ENCODE data around the gene EBF4.

DNA sequence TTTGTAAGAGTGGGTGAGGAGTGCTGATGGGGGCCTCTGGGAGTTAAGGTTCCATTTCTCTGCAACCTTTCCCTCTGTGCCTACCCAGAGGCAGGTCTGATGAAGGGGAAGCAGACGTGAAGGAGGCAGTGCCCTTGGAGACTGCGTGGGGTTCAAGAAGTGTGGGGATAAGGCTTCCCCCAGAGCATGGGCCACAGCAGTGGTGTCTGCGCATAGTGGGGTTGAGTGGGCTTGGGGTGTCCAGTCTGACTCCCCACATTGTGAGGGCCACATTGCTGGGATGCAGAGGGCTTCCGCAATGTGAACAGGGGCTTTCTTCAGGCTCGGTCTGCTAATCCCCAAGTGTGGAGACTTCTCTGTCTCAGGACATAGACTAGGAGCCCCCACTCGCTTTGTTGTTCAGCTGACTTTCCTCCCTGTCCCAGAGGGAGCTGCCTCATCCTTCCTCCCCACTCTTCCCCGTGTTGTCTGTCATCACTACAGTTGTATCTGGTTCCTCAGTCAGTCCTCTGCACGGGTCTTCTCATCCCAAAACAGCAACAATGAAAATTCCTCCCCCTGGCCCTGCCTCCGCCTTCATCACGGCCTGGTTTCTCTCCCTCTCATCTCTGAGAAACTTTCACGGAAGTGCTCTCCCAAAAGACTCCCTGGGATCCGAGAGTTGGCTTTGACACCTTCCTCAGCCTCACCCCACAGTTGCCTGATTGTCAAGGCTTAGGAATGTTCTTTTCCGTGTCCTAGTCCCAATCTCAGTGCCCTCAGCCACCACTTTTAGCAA is 2.8 kb downstream of the EBF4 start:
- TF ChIP-seq POLR2A (IDR thresholded peaks at IDR 0.05) (no peak), POLR2AphosphoS5 (IDR thresholded peaks at IDR 0.05) (no peak)
- TF ChIP-seq, protein P1, sequence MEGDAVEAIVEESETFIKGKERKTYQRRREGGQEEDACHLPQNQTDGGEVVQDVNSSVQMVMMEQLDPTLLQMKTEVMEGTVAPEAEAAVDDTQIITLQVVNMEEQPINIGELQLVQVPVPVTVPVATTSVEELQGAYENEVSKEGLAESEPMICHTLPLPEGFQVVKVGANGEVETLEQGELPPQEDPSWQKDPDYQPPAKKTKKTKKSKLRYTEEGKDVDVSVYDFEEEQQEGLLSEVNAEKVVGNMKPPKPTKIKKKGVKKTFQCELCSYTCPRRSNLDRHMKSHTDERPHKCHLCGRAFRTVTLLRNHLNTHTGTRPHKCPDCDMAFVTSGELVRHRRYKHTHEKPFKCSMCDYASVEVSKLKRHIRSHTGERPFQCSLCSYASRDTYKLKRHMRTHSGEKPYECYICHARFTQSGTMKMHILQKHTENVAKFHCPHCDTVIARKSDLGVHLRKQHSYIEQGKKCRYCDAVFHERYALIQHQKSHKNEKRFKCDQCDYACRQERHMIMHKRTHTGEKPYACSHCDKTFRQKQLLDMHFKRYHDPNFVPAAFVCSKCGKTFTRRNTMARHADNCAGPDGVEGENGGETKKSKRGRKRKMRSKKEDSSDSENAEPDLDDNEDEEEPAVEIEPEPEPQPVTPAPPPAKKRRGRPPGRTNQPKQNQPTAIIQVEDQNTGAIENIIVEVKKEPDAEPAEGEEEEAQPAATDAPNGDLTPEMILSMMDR (IDR thresholded peaks at IDR 0.05): no peak
